Measurements from ENCODE around the gene PDE2A. TPM values are rescaled to one million over a fixed set of nuclear protein-coding genes. Genes with fewer than 3 reads are reported as not detected.

Gene PDE2A
- total and polyA plus RNA-seq, 10 of the 15 experiments (the other 5 are each of a cell fraction or from before 2014, with no cell fraction given) = 0.06 to 0.15 (median 0.11) TPM; not detected in 6

DNA sequence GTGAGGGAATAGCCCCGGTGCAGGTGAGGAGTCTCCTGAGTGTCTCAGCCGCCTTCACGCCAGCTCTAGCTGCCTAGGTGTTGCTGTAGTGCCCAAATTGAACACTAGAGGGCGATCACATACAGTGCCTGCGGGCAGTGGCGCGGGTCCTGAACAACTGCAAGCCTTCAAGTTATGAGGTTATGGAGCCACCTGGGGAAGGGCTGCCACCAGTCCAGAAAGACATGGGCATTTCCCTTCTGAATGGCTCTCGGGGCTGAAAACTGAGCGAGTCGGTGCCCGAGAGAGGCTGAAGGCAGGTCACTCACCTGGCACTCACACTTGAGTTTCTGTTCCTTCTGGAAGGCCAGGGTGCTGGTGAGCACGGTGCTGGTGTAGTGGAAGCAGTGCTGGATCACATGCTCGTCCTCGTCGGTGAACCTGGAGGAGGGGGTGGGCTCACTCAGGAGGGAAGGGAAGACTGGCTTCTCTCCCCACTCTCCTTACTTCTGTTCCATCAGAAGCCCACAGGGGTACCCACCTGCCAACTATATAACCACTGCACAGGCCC is 88.4 kb downstream of the PDE2A start (continued):
- no peak; the same call in 1 of the 2 replicates for TF ChIP-seq SMARCA5 (IDR thresholded peaks at IDR 0.05)
- TF ChIP-seq, protein P1, sequence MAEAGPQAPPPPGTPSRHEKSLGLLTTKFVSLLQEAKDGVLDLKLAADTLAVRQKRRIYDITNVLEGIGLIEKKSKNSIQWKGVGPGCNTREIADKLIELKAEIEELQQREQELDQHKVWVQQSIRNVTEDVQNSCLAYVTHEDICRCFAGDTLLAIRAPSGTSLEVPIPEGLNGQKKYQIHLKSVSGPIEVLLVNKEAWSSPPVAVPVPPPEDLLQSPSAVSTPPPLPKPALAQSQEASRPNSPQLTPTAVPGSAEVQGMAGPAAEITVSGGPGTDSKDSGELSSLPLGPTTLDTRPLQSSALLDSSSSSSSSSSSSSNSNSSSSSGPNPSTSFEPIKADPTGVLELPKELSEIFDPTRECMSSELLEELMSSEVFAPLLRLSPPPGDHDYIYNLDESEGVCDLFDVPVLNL (IDR thresholded peaks at IDR 0.05; ENCODE audit: low read depth, low read length) = no peak
- no peak for TF ChIP-seq NFXL1 (IDR thresholded peaks at IDR 0.05; ENCODE audit: borderline replicate concordance)
- peak; percentile 76 for TF ChIP-seq SMC3 (IDR thresholded peaks at IDR 0.05; ENCODE audit: borderline replicate concordance, low read length)
- TF ChIP-seq HDAC6 (IDR thresholded peaks at IDR 0.05; ENCODE audit: unreplicated experiment) = no peak
- TF ChIP-seq, protein P2, sequence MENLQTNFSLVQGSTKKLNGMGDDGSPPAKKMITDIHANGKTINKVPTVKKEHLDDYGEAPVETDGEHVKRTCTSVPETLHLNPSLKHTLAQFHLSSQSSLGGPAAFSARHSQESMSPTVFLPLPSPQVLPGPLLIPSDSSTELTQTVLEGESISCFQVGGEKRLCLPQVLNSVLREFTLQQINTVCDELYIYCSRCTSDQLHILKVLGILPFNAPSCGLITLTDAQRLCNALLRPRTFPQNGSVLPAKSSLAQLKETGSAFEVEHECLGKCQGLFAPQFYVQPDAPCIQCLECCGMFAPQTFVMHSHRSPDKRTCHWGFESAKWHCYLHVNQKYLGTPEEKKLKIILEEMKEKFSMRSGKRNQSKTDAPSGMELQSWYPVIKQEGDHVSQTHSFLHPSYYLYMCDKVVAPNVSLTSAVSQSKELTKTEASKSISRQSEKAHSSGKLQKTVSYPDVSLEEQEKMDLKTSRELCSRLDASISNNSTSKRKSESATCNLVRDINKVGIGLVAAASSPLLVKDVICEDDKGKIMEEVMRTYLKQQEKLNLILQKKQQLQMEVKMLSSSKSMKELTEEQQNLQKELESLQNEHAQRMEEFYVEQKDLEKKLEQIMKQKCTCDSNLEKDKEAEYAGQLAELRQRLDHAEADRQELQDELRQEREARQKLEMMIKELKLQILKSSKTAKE (IDR thresholded peaks at IDR 0.05; ENCODE audit: low read depth, poor library complexity, severe bottlenecking) = no peak
- no peak for TF ChIP-seq RFX5 (IDR thresholded peaks at IDR 0.05; ENCODE audit: low read depth, low read length)
- TF ChIP-seq ZSCAN29 (IDR thresholded peaks at IDR 0.05) = no peak
- TF ChIP-seq, protein P3, sequence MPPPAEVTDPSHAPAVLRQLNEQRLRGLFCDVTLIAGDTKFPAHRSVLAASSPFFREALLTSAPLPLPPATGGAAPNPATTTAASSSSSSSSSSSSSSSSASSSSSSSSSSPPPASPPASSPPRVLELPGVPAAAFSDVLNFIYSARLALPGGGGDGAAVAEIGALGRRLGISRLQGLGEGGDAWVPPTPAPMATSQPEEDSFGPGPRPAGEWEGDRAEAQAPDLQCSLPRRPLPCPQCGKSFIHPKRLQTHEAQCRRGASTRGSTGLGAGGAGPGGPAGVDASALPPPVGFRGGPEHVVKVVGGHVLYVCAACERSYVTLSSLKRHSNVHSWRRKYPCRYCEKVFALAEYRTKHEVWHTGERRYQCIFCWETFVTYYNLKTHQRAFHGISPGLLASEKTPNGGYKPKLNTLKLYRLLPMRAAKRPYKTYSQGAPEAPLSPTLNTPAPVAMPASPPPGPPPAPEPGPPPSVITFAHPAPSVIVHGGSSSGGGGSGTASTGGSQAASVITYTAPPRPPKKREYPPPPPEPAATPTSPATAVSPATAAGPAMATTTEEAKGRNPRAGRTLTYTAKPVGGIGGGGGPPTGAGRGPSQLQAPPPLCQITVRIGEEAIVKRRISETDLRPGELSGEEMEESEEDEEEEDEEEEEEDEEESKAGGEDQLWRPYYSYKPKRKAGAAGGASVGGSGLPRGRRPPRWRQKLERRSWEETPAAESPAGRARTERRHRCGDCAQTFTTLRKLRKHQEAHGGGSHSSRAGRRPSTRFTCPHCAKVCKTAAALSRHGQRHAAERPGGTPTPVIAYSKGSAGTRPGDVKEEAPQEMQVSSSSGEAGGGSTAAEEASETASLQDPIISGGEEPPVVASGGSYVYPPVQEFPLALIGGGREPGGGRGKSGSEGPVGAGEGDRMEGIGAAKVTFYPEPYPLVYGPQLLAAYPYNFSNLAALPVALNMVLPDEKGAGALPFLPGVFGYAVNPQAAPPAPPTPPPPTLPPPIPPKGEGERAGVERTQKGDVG (CRISPR knock-in tag; IDR thresholded peaks at IDR 0.05) = no peak
- TF ChIP-seq WRNIP1 (IDR thresholded peaks at IDR 0.05; ENCODE audit: borderline replicate concordance, low read depth, low read length) = no peak
